Loucy (cell line): Measurements from ENCODE around the gene CAB39.

Experiments
- EZH2phosphoT487 ChIP-seq: fragments of 200-600 bp; IDR thresholded peaks from 2 replicates; pipeline ENCODE4 v1.6.1; 2018; ENCODE audit warnings: antibody characterized with exemption, mild to moderate bottlenecking, moderate library complexity, borderline replicate concordance
- TF ChIP-seq, protein P1 (sequence below): fragments of 200-600 bp; sonication (generic); conservative IDR thresholded peaks from 2 replicates; pipeline ENCODE4 v1.5.1; 2014; ENCODE audit warnings: mild to moderate bottlenecking, antibody characterized with exemption, low read length

DNA sequence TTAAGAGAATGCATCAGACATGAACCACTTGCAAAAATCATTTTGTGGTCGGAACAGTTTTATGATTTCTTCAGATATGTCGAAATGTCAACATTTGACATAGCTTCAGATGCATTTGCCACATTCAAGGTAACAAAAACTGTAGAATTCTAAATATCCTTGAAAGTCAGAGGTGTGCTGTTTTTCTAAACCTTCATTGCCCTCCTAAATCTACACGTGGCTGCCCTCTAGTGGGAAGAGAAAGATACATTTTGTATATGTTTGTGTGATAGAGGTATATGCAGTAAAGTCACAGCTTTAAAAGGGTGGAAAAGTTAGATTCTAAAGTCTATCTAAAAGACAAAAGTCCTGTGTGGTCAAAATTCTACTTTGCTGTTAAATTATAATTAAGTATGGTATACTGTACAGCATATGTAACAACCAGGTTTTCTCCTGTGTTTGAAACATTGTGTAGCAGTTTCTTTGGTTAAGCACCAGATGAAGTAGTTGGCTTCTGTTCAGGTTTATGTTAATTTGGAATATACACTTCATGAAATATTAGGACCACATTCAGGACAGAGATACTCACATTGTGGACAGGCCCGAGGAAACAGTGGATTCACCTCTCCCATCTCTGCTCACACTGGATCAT, 86.2 kb downstream of the CAB39 start:
- TF ChIP-seq, protein P1, sequence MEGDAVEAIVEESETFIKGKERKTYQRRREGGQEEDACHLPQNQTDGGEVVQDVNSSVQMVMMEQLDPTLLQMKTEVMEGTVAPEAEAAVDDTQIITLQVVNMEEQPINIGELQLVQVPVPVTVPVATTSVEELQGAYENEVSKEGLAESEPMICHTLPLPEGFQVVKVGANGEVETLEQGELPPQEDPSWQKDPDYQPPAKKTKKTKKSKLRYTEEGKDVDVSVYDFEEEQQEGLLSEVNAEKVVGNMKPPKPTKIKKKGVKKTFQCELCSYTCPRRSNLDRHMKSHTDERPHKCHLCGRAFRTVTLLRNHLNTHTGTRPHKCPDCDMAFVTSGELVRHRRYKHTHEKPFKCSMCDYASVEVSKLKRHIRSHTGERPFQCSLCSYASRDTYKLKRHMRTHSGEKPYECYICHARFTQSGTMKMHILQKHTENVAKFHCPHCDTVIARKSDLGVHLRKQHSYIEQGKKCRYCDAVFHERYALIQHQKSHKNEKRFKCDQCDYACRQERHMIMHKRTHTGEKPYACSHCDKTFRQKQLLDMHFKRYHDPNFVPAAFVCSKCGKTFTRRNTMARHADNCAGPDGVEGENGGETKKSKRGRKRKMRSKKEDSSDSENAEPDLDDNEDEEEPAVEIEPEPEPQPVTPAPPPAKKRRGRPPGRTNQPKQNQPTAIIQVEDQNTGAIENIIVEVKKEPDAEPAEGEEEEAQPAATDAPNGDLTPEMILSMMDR = peak; percentile 80
- TF ChIP-seq EZH2phosphoT487 = no peak
